NCI-H2196 treated with DMSO at 0.1 percent for 48 hours (cell line): ENCODE measurements around the gene MGLL.

Experiments used
- DNase-seq: peaks from one replicate; lab custom pipeline; 2025; ENCODE audit not compliant: unreplicated experiment; lab: John Stamatoyannopoulos, UW

MGLL gene

GRCh38 chr3:127775398-127776109, 46.8 kb downstream of the MGLL start:
- peak; percentile 26 for DNase-seq

DNA sequence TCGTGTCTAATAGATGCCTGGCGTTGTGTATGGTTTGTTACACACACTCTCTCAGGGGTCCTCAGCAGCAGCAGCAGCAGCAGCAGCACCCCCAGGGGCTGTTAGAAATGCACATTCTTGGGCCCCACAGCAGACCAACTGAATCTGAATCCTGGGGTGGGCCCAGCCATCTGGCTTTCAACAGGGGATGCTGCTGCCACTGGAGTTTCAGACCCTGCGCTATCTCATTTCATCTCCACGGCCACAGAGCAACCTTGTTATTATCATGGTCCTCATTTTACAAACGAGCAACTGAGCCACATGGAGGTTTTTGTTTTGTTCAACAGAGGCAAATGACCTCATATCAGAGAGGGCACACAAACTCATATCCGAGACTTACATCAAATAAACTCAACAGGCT, 47.7 kb downstream of the MGLL start:
- DNase-seq: no peak

GRCh38 chr3:127773752-127774395, 48.4 kb downstream of the MGLL start:
- no peak for DNase-seq

DNA sequence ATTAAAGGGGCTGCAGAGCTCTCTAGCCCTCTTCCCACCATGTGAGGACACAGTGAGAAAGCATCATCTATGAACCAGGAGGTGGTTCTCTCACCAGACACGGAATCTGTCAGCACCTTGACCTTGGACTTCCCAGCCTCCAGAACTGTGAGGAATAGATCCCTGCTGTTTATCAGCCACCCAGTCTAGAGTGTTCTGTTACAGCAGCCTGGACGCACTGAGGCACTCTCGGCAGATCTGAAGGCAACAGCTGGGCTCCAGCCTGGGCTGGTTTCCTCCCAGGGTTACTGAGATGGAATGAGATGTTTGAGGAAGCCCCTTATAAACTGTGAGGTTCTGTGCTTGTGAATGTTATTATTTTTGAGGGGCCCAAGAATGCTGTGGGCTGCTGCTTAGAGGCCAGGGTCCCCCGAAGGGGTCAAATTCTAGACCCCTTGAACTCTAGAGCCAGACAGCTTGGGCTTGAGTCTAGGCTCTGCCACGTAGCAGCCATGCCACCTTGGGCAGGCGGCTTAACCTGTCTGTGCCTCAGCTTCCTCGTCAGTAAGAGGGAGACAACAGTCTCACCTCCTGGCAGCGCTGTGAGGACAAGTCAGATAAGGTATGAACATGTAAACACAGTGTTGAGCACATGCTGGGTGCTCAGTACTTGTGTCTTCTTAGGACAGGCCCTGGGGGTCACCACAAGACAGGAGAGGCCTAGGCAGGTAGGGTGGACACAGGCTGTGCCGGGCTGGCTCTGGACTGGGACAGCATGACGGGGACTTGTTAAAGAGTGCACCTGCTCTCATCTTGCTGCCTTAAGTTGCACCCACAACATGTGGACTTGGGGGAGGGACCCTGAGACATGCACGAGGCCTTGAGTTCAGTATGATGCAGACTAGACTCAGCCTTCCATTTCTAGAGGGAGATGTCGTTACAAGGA, 49.2 kb downstream of the MGLL start:
- no peak for DNase-seq

- no peak for DNase-seq
Observed at GRCh38 chr3:127772273-127772672, 50.0 kb downstream of the MGLL start.

DNA sequence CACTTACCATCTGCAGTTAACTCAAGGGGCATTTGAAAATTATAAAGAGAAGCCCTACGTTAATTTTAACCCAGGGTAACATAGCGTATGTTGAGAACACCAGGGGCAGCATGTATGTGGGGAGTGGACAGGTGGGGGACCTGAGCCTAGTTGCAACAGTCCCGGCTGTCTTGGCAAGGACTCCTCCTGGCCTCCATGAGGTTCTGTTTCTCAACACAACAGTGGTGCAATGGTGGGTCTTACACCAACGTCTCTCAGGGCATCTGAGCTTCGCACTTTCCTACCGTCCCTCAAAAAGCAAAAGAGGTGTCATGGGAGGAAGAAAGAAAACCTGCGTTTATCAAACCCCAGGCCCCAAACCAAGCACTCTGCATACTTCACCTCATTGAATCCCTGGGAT, 50.6 kb downstream of the MGLL start:
- DNase-seq: no peak

GRCh38 chr3:127770671-127771355, 51.5 kb downstream of the MGLL start:
- no peak for DNase-seq

DNA sequence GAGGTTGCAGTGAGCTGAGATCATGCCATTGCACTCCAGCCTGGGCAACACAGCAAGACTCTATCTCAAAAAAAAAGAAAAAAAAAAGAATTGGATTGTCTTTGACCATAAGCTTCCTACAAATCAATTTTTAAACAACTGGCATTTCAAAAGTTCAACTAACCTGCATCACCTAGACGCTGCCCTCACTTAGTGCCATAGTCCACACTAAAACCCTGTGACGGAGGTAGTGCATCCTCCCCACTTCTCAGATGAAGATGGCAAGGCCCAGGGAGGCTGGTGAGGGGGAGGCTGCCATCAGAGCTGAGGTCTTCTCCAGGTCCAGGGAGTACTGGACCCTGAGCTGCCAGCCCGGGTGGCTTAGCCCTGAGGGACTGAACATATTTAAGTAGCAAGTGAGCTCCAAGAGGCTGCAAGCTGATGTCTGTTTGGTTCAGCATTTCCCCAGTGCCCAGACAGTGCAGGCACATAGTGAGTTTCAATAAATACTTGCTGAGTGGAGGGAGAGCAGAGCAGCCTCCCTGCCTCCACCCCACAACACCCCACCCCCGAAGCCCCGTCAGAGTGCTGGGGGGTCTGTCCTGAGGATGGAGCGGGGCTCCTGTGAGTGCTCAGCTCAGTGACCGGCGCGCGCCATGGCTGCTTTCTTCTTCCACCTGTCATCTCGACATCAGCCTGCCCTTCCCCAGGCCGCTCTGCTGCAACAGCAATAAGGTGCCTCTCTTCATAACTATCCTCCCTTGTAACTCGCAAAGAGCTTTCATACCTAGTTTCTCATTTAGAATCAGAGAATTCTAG, 52.8 kb downstream of the MGLL start:
- no peak for DNase-seq

GRCh38 chr3:127768346-127769008, 53.8 kb downstream of the MGLL start:
- DNase-seq: no peak

GRCh38 chr3:127767126-127767525, 55.2 kb downstream of the MGLL start:
- no peak for DNase-seq

DNA sequence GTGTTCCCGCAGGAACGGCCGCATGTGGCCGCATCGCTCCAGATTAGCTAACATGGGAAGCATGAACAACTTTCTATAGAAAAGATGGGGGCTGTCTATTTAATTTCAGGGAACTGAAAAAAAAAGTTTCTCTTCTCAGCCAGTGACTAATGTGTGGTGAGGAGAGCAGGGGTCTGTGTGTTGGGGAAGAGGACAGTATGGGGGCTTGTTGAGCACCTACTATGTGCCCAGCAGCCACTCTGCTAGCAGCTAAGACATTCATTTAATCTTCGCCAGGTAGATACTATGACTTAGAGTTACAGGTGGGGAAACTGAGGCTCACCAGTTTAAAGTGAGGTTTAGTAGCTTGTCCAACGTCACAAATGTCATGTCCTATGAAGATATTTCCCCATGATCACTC, 56.6 kb downstream of the MGLL start:
- DNase-seq: no peak

- DNase-seq: no peak
Observed at GRCh38 chr3:127764841-127765362, 57.4 kb downstream of the MGLL start.

DNA sequence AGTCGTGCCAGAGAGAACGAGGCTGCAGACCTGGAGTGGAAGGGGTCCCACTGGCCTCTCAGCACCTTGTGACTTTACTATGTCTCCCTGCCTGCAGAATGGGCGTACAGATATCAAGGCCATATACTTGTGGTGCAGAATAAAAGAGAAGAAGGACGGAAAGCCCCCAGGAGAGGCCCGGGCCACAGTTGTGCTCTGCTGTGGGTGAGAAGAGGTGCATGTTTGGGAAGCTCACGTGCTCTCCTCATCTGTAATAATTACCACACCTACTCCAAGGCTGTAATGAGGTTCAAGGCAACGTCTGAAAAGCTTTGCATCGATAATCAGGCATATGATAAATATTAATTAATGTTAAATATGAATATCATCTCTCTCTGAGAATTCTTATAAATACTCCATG, 58.0 kb downstream of the MGLL start:
- no peak for DNase-seq

DNA sequence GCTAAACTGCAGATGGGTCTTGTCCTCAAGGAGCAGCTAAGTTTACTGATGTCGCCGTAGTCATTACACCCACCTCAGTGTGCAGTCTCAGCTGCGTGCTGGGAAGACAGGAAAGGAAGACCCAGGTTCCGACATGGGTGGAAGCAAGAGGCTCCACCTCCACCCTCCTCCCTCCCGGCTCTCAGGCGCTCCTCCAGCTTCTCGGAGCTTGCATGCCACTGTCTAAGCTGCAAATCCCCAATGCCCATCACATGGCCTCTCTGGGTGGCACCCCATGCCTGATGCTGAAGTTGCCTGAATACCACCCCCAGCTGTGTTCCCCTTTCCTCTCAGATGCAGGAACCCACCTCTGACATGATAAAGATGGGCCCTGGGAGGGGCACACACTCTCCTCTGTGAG, 58.5 kb downstream of the MGLL start:
- DNase-seq: no peak

DNA sequence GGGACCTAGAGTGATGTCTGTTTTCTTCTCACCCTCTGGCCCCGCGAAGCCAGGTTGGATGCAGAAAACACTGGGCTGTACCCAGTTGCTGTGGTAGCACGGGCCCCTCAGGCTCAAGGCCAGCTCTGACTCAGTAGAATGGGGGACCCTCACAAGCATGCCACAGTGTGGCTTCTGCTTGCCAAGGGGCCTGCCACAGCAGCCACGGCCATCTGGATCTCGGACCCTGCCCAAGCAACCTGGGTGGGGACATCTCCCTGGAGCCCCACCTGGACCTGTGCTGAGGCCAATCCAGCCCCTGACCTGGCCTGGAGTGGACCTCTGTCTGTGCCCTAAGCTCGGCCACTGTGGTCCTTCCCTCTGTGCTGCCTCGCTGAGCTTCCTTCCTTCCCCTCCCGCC, 59.0 kb downstream of the MGLL start:
- no peak for DNase-seq

DNA sequence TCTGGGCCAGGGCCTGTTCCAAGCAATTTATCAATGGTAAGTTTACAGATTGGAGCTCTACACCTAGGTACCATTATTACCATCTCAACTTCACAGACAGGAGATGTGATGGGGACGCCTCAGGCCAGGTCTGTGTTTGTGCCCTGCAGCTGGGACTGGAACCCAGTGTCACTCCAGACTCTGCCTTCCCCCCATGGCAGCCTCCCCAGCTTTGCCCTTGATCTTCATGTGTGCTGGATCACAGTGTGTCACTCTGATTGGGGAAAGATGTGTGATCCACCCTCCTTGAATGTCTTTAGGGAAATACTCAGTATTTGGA, 59.6 kb downstream of the MGLL start:
- DNase-seq: no peak

GRCh38 chr3:127762077-127762786, 60.1 kb downstream of the MGLL start:
- DNase-seq: no peak

- no peak for DNase-seq
Observed at GRCh38 chr3:127761441-127761801, 60.9 kb downstream of the MGLL start.

- no peak for DNase-seq
Observed at GRCh38 chr3:127760791-127761440, 61.4 kb downstream of the MGLL start.
